Stimulated activated CD4-positive, alpha-beta T cell treated with anti-CD3 and anti-CD28 coated beads, Interleukin-2, amount 100 ng/mL, for 4 hours (primary cell): ENCODE results near the gene ZFY.

Experiments used
- DNase-seq: peaks from one replicate; pipeline ENCODE4 v3.0.0-alpha.2; 2020; ENCODE audit warnings: low read depth

Gene ZFY

GRCh38 chrY:2934861-2935715 lies at the start of gene ZFY:
ZFY (plus strand) TSS chrY:2935381; CDS start chrY:2953937, 18,556 bp downstream.
- DNase-seq = peak; percentile 48

GRCh38 chrY:2885880-2886279 lies 49.3 kb upstream of the ZFY start:
- no peak for DNase-seq

GRCh38 chrY:2887386-2887785 lies 47.8 kb upstream of the ZFY start:
- DNase-seq = no peak

DNA sequence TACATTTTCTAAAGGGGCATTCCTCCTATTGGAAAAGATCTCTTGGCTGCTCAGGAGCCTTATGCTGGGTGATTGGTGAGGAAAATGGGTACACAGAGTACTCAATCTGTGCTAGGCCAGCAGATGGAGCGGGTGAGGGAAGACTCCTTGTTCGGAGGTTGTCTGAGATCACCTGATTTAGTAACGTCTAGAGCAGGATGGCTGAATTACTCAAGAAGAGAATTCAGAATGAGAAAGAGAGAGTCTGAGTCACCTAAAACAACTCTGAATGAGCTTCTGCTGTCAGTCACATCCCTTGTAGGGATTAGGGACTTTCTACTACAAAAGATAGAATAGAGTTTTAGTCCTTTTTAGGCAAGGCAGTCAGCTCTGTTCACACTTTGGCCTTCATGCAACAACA lies 47.2 kb upstream of the ZFY start:
- DNase-seq = no peak

DNA sequence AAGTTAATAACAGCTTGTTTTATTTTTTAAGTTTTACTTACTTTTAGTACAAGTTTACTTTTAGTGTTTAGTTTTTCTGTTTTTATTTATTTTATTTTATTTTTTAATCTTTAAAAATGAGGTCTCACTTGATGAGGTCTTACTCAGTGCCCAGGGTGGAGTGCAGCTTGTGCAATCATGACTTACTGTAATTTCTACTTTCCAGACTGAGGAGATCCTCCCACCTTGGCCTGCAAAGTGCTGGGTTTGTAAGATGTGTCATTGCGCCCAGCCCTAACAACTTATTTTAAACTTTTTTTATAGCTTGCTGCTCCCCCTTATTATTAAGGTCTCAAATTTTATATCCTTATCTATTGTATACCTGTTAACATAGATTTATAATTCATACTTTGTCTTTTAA lies 41.7 kb upstream of the ZFY start:
- DNase-seq = no peak

DNA sequence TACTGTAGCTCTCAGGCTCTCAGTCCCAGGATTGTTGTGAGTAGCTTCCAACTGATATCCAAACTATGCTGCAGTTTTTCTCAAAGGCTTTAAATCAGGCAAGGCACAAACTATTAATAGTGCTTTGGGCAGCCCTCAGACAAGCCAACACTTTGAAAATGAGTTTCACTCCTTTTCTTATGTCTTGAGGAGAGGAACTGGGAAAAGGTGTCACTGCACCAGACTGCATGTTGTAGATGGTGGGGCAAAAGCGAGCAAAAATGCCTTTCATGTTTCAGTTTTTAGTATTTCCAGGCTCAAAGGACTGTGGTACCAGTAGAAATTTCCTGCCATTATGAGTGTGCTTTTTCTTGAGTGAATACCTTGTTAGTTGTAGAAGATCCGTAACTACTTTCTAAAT lies 39.1 kb upstream of the ZFY start:
- no peak for DNase-seq

GRCh38 chrY:2907356-2907755 lies 27.8 kb upstream of the ZFY start:
- no peak for DNase-seq

DNA sequence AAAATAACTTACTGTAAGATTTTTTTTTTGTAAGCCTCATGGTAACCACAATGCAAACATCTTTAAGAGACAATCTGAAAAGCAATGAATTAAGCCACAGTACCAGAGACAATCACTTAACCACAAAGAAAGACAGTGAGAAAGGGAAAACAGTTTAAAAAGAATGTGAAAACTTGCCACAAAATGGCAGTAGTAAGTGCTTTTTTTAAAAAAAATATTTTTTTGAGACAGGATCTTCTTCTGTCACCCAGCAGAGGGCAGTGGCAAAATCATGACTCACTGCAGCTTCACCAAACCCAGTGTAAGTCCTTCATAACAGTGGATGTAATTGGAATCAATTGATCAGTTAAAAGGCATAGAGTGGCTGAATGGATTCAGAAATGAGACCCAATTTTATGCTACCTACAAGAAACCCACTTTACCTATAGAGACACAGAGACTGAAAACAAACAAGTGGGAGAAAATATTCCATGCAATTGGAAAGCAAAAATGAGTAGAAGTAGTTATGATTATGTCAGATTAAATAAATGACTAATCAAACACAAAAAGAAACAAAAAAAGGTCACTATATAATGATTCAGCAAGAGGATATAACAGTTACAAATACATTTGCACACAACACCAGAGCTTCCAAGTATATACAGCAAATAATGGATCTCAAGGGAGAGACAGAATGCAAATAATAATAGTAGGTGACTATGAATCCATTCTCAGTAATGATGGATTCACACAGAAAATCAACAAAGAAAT lies 21.9 kb upstream of the ZFY start:
- DNase-seq = peak; percentile 9

- DNase-seq = no peak
These were observed 1.1 kb upstream of the ZFY start for GRCh38 chrY:2934078-2934477.

DNA sequence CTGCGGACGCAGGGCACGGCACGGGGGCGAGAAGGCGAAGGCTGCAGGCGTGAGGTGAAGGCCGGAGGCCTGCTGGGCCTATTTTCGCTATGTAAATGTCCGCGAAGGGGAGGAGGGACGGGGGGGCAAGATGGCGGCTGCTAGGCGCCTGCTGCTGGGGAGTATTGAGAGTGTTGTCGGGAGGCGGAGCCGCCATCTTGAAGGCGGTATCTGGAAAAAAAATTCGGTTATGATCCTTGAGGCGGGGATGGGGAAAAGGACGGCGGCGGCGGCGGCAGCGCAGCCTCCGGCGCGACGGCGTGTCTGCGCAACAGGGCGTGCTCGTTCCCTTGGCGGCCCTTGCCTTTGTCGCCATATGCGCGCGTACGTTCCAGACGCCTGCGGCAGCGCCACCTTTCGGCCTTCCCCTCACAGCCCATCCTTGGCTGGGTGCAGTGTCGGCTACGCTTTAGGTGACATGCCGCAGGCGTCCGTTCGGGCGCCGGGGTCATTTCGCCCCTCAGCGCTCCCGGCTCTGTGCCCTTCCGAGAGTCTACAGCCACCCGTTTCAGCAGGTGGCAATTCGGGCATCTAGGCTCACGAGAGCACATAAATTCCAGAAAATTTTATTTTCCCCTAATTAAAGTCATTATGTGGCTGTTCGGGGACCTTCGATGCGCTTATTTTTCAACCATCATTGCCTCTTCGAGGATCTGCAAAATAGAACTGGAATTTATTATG lies 695 bp downstream of the ZFY start:
- DNase-seq = peak; percentile 76

GRCh38 chrY:2936436-2936750 lies 1.2 kb downstream of the ZFY start:
- no peak for DNase-seq

DNA sequence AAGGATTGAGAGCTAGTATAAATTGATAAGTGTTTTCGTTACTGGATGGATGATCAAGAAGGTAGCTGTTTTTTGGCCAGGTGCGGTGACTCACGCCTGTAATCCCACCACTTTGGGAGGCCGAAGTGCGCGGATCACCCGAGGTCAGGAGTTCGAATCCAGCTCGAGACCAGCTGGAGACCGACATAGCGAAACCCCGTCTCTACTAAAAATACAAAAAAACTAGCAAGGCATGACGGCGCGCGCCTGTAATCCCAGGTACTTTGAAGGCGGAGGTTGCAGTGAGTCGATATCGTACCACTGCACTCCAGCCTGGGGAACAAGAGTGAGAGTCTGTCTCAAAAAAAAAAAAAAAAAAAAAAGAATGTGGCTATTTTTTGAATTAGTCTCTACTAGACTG lies 2.0 kb downstream of the ZFY start:
- no peak for DNase-seq

GRCh38 chrY:2949590-2950252 lies 14.5 kb downstream of the ZFY start:
- DNase-seq = peak; percentile 29

DNA sequence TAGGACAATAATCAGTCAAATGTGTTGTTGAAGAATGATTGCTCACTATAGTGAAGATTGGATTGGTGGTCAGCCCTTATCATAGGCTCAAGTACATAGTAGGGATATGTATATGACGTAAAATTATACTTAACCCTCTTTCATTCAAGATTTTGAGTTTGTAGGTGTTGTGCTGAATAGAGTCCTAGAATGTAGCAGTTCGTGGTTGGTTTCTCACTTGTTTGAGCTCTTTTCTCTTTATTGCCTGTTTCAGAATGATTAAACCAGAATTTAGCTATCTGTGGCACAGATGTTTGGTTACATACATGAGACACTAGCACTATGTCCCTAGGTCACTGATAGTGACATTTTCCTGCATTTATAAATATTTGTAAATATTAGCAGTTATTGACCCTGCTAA lies 15.5 kb downstream of the ZFY start:
- DNase-seq = no peak

DNA sequence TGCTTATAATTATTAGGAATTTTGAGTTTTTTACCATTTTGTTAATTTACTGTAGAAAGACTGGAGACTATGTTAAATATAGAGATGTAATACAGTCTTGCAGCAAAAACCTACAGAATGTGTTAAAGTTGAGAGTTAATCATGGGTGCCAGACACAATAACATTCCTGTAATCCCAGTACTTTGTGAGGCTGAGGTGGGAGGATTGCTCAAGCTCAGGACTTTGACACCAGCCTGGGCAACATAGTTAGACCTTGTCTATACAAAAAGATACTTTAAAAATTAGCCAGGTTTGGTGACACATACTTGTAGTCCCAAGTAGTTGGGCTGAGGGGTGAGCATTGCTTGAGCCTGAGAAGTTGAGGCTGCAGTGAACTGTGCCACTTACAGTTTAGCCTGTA lies 17.7 kb downstream of the ZFY start:
- DNase-seq = no peak

DNA sequence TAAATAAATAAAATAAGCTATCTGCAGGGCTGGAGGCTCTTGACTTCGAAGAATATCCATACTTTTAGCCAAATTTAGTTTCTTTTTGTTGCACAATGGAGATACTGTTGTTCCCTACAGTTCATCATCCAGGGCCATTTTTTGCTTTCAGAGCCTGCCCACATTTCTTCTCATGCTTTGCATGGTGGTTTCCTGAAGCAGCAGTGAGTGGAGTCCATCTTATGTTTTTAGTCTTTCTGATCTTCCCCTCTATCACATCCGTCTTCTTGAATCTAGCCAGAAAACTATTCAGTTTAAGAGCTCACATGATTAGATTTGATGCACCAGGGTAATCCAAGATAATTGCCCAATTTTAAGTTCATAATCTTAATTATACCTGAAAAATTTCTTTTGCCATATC lies 19.6 kb downstream of the ZFY start:
- no peak for DNase-seq

GRCh38 chrY:2955561-2955960 lies 20.4 kb downstream of the ZFY start:
- DNase-seq = no peak

- DNase-seq = no peak
These were observed 26.9 kb downstream of the ZFY start for GRCh38 chrY:2962061-2962460.

DNA sequence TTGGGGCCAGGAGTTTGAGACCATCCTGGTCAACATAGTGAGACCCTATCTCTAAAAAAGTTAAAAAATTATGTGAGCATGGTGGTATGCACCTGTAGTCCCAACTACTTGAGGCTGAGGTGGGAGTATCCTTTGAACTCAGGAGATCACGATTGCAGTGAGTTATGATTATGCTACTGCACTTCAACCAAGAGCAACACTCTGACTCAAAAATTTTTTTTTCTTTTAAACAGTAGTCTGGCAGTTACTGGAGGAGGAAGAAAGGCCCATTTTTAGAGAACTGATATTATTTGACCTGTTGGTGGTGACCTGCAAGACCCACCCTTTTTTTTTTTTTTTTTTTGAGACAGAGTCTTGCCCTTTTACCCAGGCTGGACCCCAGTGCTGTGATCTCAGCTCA lies 29.6 kb downstream of the ZFY start:
- DNase-seq = no peak

DNA sequence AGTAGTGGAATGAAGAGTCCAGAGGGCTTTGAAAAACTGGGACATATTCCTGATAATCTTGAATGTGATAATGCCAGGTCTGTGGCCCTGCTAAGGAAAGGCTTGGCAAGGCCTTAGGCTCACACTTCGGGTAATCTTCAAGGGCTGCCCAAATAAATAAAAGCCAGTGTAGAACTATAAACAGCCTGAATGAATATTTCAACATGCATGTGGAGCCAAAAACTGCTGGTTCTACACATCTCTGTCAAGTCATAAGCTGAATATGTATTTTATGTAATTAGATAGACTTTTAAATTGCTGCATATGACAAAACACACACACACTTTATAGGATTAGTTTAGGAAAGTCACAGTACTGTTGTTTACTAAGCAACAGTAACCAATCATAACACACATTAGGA lies 30.4 kb downstream of the ZFY start:
- DNase-seq = no peak

- DNase-seq = no peak
These were observed 34.4 kb downstream of the ZFY start for GRCh38 chrY:2969561-2969960.

- DNase-seq = no peak
These were observed 37.5 kb downstream of the ZFY start for GRCh38 chrY:2972708-2973107.
